ENCODE data around the gene ZNF280D. TPM values are rescaled to one million over a fixed set of nuclear protein-coding genes. Genes with fewer than 3 reads are reported as not detected.

The ZNF280D gene, protein sequence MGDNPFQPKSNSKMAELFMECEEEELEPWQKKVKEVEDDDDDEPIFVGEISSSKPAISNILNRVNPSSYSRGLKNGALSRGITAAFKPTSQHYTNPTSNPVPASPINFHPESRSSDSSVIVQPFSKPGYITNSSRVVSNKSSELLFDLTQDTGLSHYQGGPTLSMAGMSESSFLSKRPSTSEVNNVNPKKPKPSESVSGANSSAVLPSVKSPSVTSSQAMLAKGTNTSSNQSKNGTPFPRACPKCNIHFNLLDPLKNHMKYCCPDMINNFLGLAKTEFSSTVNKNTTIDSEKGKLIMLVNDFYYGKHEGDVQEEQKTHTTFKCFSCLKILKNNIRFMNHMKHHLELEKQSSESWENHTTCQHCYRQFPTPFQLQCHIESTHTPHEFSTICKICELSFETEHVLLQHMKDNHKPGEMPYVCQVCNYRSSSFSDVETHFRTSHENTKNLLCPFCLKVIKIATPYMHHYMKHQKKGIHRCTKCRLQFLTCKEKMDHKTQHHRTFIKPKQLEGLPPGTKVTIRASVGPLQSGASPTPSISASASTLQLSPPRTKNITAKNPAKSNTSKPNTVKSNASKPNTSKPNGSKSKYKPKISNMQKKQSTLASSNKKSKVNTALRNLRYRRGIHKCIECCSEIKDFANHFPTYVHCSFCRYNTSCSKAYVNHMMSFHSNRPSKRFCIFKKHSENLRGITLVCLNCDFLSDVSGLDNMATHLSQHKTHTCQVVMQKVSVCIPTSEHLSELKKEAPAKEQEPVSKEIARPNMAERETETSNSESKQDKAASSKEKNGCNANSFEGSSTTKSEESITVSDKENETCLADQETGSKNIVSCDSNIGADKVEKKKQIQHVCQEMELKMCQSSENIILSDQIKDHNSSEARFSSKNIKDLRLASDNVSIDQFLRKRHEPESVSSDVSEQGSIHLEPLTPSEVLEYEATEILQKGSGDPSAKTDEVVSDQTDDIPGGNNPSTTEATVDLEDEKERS
- total RNA-seq = 25.9 and 34.3 TPM in 2 replicates

DNA sequence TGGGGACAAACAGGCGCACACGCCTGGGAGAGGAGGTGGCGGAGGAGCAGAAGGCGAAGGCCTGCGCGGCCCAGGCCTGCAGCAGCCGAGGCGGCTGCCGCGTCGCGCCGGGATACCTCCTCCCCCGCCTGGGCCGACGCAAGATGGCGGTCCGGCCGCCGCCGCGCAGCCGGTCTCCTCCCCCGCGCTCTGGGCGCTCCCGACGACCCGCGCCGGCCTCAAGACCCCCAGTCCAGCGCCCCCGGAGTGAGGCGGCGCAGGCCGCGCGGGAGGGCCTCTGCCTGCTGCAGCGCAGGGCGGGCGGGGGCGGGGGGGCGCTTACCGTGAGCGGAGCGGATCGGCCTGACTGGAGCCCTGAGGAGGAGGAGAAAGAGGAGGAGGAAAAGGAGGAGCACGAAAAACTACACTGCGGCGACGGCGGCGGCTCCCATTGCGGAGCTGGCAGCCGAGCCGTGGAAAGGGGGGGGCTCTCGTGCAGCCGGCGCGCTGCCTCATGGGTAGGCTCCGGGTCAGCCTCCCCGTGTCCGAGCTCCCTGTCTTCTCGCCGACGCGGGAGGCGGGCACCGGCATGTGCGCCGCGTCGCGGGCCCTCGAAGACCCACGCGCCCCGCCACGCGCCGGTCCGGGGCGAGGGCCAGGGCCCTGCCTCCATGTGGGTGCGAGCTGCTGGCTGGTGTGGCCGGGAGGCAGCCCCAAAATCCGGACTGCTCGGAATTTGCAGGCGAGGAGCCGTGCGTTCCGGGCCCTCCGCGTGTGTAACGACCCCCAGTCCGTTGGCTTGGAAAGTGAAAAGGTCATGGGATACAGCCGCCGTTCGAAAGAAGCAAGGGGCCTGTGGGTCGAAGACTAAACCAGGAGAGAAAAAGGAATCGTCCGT, at the start of gene ZNF280D:
Gene ZNF280D (minus strand): TSS at position 374 of the 877 bp plus-strand sequence. CDS start 26,400 bp downstream, outside the sequence.

Other genes with a start within 250 kb of the ZNF280D start
- 70.8 and 110 TPM in 2 replicates for gene TCF12, start 185.1 kb upstream of the ZNF280D start, total RNA-seq

Measured in aortic smooth muscle cell (primary cell).